NCI-H1417 (cell line): ENCODE measurements around the gene GATA6.
A peak's percentile ranks its signal among the peaks of the same experiment; 100 is the strongest.
"Not testable (repeated sequence)": the region's sequence is repeated elsewhere in the genome, so short reads cannot be mapped to it uniquely, and the experiment has no call there.

Source experiments
- DNase-seq, 3 experiments: peaks; one replicate each; lab custom pipeline; 2025; lab: John Stamatoyannopoulos, UW

Gene GATA6

DNA sequence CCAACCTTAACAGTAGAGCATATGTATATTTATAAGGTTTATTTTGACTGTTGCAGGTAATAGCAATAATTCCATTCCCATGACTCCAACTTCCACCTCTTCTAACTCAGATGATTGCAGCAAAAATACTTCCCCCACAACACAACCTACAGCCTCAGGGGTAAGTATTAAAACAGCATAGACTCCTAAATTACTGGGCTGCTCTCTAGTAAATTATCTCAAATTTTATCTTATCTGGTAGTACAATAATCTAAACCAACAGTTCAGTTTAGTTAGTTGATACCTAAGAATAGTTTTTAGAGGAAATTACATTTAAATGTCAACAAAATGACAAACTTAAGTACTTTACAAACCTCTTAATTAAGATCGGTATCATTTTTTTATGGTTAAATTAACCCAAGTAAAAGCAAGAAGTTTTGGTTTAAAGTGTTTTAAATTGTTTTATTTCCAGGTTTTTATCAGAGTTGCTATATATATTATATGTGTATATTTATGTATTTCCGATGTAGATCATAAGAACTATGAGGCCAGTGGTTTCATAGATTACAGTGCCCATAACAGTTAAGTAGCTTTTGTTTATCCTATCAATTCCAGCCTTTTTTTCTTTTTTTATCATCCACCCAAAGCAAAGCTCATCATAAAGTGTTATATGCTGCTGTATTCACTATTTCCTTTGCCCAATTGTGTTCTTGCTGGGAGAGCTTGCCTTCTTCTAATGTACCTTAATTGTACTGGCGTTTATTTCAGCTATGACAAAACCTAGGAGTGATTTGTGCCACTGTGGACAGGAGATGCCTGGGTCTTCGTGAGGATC lies 13.7 kb downstream of the GATA6 start:
- DNase-seq = no peak

DNA sequence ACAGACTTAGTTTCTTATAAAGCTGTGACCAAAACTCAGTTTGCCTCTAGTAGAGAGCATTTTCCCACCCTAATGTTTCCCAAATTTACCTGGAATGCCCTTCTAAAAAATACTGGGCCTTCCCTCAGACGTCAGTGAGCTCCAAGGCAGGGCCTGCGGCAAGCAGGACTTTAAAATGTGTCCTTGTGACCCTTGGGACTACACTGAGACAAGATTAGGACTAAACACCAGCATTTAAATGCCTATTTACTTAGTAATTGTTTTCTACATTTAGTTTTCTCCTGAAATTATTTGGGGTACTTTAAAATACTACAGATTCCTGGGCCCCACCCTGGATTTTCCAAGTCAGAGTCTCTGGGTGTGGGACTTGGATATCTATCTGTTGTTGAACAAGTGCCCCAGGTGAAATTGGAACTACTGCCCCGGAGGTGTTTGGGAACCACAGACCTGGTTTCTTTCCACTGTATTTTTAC lies 14.3 kb downstream of the GATA6 start:
- no peak for DNase-seq

DNA sequence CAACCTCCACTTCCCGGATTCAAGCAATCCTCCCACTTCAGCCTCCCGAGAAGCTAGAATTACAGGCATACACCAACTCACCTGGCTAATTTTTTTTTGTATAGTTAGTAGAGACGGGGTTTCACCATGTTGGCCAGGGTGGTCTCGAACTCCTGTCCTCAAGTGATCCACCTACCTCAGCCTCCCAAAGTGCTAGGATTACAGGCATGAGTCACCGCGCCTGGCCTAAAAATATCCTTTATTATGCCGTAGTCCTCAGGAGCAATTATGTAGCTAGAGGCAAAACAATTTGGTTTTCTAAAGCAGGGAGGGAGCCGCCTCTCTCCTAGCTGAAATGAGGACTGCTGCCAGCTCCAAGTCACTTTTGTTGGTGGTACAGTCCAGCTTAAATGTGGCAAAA lies 15.2 kb downstream of the GATA6 start:
- not testable (repeated sequence) for DNase-seq

DNA sequence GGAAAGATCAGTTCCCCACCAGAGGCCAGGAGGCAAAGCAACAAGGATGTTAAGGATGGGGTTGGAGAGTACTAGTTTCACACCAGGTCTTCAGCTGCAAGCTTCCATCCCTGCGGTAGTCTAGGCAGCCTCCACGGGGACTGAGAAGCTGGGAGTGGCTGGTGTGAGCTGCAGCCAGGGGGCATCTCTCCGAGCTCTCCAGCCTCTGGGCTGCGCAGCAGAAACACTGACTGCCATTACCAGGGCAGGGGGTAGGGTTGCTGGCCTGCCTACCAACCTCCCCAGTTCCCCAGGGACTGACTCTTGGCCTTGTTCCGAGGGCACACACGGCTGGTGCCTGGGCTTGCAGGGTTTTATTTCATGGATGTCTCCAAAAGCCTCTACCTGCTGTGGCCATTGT lies 15.9 kb downstream of the GATA6 start:
- DNase-seq = peak in 1 of 3 experiments; percentile 15

DNA sequence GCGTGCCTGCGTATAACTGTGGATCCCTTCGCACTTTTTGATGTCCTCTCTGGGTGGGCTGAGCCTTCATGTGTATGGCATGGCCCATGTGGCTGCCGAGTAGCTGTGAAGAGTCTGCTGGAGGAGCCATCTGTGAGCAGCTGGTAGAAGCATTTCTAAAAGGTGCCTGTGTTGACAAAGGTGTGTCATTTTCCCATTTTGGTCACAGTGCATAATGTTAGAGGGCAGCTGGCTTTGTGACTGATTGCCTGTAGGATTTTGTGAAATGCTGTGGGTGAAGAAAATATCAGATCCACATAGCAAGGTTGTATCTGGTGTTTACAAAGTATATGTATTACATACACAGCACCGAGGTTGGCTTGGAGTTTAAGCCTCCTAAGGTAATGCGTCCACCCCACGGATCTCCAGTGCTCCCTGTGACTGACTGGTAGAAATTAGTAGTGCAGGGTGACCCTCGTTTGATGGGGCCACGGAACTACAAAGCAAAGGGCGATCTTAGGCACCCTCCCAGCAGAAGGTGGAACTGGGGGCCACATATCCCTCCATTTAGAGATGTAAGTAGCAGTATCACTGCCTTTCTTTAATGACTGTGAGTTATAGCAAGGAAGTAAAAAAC lies 16.5 kb downstream of the GATA6 start:
- peak in 1 of 3 experiments; percentile 34 for DNase-seq

DNA sequence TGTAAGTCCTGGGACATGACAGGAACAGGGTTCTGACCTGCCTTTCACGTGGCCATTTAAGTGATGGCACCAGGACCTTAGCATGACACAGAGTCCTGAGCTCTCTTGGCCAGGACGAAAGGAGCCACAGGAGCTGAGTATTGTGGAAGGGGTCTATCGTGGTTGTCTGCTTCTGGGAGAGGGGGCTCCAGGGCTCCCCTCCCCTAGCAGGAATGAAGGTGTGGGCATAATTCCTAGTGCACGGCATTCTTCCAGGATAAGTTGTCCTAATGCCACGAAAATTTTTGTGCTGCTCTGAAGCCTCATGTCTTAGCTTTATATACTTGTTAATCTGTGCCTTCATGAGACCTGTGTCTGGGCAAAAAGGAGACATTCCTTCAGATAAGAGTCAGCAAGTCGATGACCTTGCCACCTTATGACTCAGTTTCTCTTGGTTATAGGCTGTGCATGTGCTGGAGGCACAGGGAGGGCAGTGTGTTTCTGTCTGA lies 17.1 kb downstream of the GATA6 start:
- DNase-seq = no peak

DNA sequence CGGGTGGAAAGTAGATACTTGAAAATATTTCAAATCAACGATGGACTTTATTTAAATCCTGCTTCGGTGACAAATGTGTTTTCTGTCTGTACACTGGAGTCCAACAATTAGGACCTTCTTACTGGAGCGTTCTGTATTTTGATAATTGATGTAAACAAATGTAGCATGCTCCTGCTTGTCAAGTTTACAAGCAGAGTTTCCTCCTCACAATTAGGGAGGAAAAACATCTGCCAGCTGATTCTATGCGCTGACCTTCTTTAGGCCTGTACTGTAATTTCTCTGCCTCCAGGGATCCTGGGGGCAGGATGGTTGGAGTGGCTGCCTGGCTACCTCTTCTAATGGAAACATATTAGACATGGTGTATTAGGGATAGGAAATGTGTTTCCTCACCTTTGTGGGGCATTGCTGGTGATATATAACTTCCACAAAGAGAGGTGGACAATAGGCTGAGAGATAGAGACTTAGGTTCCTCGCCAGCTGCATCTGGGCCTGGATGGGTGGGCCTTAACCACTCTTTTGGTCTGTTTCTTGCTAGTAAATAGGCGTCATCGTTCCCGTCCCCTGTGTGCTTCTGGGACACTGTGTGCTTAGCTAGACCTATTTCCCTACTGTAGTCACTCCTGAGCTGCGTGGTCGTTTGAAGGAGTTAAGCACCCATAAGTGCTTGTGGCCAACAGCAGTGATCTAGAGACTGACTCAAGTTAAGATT lies 19.3 kb downstream of the GATA6 start:
- DNase-seq = no peak

DNA sequence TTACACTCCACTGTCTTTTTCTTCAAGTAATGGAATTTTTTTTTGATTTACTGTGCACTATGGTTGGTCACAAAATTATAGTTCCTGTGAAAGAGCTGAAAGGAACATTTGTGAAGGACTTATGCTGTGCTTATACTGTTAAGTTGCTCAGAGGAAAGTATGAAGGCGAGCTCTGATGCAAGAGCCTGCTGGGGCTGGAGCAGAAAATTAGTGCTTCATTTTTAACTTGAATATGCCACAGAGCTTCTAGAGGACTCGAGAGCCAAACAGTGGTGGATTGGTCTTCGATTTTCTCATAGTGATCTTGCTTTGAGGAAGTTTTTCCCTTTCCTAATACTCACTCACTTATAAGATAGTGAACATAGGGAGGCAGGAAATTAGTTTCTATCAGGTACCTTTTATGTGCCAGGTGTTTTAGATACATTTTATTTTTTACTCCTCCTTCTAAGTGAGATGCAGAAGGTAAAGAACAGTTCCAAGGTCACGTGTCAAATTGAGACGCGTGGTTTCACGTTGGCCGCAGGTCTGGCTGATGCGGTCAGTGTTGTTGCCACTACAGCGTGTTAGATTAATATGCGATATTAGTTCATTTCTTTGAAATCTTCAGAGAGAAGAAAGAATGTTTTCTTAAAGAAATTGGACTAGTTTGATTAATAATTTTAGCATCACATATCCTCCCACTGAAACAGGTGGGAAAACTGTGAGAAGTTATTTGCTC lies 20.2 kb downstream of the GATA6 start:
- DNase-seq = no peak

DNA sequence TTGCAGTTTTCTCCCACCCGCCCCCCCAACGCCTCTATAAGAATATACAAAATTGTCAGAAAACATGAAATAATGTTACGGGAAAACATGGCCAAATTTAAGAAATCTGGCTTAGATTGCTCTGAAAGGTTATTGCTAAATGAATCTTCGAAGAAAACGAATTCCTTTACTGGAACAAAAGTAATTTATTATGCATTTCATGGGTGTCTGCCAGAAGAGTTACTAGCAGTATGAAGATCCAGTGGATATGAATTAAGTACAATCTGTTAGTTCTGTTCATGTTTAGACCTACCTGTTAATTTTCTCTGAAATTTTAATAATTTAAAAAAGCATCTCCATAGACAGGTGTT lies 21.9 kb downstream of the GATA6 start:
- DNase-seq = no peak

DNA sequence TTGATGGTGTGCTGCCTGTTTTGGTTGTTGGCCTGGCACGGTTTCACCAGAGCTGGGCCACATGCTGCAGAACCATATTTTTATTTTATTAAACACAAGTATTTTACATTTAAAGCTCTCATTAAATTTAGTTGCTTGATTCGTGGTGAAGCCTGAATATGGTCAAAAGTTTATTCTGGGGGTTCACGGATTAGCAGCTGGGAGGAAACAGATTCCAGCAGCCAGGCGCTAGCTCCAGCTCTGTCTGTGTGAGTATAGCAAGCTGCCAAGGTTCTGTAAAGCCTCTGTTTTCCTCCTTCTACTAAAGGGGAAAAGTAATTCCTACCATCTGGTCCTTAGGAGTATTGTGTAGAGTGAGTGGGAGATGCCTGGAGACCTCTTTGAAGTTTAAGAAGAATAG lies 22.5 kb downstream of the GATA6 start:
- DNase-seq = no peak

DNA sequence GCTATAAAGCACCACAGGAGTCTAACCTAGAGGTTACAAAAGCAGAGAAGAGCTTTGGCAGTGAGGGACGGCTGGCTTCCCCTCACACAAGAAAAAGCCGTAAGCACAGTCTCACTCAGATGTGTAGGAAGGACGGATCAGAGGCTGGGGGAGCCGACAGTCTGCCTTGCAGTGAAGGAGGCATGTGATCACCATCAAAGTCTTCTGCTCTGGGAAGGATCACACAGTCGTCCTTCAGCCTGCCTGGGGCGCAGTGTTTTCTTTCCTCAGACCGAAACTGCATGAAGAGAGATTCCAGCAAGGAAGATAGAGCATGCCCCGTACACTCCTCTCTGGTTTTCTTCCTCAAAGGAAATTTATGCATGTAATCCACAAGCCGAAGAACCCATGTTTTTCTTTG lies 24.1 kb downstream of the GATA6 start:
- DNase-seq = no peak

DNA sequence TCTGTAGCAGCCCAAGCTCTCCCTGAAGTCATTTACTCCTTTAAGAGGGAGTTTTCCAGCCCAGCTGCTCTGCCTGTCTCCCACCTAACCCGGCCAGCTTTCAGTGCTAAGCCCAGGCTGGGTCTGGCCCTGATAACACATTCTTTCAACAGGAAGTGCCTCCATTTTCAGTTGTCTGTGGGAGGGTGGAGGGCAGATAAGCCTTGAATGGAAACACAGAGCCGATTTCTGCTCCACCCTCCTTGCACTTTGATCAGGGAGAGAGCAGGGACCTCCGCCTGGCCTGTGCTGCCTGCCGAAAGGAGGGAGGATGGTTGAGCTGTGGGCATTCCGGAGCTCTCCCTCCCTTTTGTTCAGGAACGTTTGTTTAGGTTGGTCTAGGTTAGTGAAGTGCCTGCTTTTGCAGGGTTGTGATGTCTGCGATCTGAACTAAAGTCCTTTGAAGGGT lies 24.8 kb downstream of the GATA6 start:
- DNase-seq = no peak

DNA sequence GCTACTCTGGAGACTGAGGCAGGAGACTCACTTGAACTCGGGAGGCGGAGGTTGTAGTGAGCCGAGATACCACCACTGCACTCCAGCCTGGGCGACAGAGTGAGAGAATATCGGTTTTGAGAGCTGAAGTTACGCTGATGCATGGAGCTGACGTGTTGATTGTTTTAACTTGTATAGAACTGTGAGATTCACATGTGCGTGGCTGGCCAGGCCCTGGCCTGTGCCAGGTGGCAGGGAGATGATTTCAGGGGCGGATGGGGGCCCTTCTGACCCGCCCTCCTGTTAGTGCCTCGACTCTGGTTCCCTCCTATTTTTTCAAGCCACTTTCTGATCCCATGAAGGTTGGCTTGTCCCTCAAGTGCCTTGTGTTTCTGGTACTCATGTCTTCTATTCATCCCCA lies 25.7 kb downstream of the GATA6 start:
- DNase-seq = no peak

DNA sequence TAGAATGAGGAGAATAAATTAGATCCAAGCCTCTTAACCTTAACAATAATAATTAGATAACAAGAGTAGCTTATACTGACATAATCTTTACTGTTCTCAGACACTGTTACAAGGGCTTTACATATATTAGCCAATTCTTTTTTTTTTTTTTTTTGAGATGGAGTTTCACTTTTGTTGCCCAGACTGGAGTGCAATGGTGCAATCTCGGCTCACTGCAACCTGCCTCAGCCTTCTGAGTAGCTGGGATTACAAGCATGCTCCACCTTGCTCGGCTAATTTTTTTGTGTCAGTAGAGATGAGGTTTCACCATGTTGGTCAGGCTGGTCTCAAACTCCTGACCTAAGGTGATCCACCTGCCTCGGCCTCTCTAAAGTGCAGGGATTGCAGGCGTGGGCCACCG lies 27.6 kb downstream of the GATA6 start:
- not testable (repeated sequence) for DNase-seq

DNA sequence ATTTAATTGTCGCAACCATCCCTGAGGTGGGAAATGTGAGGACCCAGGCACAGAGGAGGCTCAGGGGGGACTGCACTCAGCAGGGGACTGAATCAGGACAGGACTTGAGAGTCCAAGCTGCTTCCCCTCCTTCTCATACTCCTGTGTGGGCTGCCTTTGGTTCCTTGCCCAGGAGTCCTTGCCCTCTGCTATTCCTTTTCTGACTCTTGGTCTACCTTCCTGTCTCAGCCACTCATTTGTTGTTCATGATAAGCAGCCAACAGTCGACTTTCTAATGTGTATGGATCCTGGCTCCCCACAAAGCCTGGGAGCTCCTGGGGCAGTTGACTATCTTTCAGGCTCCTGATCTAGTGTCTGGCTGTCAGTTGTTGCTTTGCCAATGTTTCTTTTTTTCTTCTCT lies 28.3 kb downstream of the GATA6 start:
- no peak for DNase-seq

DNA sequence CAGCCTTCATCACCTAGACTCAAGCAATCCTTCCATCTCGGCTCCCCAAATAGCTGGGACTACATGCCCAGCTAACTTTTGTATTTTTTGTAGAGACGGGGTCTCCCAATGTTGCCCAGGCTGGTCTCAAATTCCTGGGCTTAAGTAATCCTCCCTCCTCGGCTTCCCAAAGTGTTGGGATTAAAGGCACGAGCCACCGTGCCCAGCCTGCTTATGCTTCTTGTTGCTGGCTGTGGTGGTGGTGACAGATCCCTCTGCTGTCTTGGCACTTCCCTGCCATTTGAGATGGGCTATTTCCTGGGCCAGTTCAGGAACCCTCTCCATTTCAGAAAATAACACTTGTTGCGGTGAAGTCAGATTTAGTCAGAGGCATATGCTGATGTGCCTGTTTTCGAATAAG lies 28.8 kb downstream of the GATA6 start:
- no peak for DNase-seq

DNA sequence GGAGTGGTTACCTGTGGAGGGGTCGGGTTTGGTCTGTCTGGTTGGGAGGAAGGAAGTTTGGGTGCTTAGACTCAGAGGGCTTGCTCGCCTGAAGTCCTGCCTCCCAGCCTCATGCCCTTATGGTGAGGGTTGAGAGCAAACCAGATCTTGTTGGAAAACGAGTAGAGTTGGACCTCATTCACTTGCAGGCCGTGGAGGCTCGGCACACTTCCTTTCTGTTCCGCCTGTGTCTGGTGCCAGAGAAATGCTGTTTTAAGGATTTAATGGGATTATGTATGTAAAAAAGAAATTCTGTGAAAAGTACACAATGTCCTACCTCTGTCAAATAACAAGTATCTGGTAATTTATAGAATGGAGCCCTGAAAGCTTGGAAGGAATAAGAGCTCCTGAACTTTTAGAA lies 29.6 kb downstream of the GATA6 start:
- DNase-seq = no peak

DNA sequence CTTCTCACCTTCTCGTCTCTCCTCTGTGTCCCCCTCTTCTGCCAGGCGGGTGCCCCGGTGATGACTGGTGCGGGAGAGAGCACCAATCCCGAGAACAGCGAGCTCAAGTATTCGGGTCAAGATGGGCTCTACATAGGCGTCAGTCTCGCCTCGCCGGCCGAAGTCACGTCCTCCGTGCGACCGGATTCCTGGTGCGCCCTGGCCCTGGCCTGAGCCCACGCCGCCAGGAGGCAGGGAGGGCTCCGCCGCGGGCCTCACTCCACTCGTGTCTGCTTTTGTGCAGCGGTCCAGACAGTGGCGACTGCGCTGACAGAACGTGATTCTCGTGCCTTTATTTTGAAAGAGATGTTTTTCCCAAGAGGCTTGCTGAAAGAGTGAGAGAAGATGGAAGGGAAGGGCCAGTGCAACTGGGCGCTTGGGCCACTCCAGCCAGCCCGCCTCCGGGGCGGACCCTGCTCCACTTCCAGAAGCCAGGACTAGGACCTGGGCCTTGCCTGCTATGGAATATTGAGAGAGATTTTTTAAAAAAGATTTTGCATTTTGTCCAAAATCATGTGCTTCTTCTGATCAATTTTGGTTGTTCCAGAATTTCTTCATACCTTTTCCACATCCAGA lies 31.3 kb downstream of the GATA6 start:
- no peak for DNase-seq

DNA sequence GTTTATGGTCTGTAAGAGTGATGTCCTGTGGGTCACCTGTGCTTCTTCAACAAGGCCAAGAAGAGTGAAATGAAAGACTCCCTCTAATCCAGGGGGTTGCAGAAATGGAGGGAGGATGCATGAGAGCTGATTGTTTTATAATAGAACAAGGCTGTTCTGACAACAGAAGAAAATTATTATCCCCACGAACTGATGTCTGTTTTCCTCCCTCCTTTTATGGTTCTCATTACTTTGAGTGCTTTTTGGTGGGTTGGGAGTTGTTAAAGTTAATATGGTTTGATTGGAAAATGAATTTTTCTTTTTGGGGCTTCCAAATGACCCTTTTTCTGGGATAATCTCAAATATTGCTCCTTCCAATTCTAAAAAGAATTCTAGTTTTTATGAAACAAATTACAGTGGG lies 33.6 kb downstream of the GATA6 start:
- DNase-seq = no peak

DNA sequence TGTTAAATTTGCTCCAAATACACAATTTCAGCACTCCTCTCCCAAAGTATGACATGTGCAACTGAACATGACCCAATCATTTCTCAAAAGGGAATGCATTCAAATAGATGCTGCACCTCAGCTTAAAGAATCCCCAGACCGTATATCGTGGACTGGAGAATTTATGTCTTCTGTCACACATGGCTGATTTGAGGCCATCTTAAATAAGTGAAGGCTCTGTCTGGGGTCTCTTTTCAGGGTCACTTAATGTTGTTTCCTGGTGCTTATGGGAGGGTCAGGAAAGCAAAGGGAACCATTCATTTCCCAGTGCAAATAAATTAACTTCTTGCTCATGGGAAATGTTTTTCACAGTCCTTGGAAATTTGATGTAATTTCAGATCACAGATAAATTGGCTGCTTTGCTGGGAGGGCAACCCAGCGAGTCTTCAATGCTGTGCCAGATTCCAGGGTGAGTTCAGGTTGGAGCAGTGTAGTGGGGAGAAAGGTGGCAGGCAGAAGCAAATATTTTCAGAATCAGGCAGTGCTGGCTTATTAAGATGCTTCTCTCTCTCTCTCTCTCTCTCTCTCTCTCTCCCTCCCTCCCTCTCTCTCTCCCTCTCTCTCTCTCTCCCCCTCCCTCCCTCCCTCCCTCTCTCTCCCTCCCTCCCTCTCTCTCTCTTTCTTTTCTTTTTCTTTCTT lies 34.3 kb downstream of the GATA6 start:
- DNase-seq = no peak

DNA sequence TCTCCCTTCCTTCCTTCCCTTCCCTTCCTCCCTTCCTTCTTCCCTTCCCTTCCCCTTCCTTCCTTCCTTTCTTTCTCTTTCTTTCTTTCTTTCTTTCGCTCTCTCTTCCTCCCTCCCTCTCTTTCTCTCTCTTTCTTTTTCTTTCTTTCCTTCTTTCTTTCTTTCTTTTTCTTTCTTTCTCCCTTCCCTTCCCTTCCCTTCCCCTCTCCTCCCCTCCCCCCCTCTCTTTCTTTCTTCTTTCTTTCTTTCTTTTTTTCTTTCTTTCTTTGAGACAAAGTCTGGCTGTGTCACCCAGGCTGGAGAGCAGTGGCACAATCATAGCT lies 34.8 kb downstream of the GATA6 start:
- DNase-seq = no peak
